SH-SY5Y (cell line): ENCODE results near the gene RIIAD1.

ENCODE experiments used
- GATA2 ChIP-seq: IDR thresholded peaks from 2 replicates; pipeline ENCODE4 v1.6.1; 2011; ENCODE audit warnings: mild to moderate bottlenecking, low read depth, low read length
- GATA3 ChIP-seq: IDR thresholded peaks from 2 replicates; pipeline ENCODE4 v1.6.1; 2011; ENCODE audit warnings: low read depth, mild to moderate bottlenecking, low read length, moderate library complexity

DNA sequence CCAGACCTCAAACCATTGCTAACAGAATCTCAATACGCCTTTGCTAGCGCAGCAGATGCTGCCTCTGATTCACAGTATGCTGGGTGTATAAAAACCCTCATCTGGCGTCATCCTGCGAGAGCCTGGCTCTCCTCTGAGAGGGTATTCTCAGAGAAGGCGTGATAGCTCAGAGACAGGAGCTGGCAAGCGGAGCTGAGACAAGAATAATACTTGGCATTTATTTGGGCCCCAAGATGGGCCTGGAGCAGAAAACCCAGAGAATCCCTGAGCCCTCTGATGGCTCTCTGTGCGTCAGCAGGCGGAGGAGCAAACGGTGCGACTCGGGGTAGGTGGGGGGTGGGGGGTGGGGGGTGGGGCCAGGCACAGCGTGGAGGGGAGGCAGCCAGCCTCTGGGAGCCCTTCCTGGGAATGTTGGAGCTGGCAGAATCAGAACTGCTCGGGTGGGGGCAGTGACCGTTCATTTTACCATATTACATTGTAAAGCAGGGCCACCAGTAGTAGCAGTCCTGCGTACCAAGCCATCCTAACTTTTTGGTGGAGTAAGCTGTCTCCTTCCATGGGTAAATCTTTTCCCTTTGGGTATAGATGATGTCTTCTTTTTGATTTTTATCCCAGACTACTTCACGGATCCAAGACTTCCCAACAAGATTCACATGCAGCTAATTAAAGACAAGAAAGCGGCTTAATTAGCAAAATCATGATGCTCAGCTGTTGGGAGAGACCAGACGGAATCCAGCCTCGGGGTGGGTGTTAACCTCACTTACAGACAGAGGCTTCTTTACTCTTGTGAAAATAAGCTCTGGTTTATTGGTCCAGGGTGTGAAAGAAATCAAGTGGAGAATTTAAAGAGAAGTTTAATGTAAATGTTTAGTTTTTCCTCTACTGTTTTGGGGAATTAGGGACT is 7.1 kb downstream of the RIIAD1 start:
- TF ChIP-seq GATA3 (no peak), GATA2 (no peak; the same call in 1 of the 2 replicates)
